Measurements from ENCODE around the gene OR2A25. TPM values are rescaled to one million over a fixed set of nuclear protein-coding genes. Genes with fewer than 3 reads are reported as not detected.
A peak's percentile ranks its signal among the peaks of the same experiment; 100 is the strongest.

OR2A25 gene
- polyA plus RNA-seq, 1 donor from 2014 or later = not detected

DNA sequence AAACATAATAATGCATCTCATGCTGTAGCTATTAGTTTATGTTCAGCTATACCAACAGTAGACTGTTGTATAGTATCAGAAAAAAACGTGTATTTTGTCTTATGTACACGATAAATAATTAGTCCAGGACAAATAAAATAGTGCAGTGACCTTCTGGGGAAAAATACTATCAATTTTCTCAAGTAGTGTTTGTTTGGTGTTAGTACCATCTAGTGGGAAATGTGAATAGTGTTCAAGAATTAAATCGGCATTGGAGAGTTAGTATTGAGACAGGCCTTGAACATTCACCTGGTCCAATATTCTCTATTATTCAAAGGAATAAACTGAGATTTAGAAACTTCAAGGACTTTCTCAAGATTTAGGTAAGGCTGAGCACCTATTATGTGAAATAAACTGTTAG lies 42.5 kb upstream of the OR2A25 start:
- Histone ChIP-seq H3K4me3 (ENCODE audit: low read length) (no peak overlapping the region), H2AFZ (ENCODE audit: low read depth, low read length) (no peak overlapping the region), H3K9me2 (ENCODE audit: insufficient read depth, low read length) (no peaks in the 10 kb centered on the region), H4K20me1 (ENCODE audit: insufficient read depth) (no peaks in the 10 kb centered on the region), H3K79me2 (replicated peaks; ENCODE audit: insufficient read depth, low read length) (no peaks in the 10 kb centered on the region), H3K27me3 (ENCODE audit: insufficient read depth, low read depth, low read length) (no peaks in the 10 kb centered on the region), H3K4me2 (ENCODE audit: low read length) (no peak overlapping the region), H3K36me3 (ENCODE audit: insufficient read depth, low read length) (no peaks in the 10 kb centered on the region), H3F3A (ENCODE audit: insufficient read depth, low read length, poor library complexity, severe bottlenecking) (no peaks in the 10 kb centered on the region), H3K27ac (ENCODE audit: low read length) (no peak overlapping the region), H3K9ac (ENCODE audit: low read length) (no peak overlapping the region), H3K9me3 (ENCODE audit: low read length) (no peaks in the 10 kb centered on the region)
- no peak for TF ChIP-seq EP300 (conservative IDR thresholded peaks at IDR 0.05; ENCODE audit: poor library complexity, severe bottlenecking)
- TF ChIP-seq RAD21 (conservative IDR thresholded peaks at IDR 0.05) = peak; percentile 90
- TF ChIP-seq SMC3 (conservative IDR thresholded peaks at IDR 0.05; ENCODE audit: poor library complexity) = peak; percentile 85
- TF ChIP-seq, protein P1, sequence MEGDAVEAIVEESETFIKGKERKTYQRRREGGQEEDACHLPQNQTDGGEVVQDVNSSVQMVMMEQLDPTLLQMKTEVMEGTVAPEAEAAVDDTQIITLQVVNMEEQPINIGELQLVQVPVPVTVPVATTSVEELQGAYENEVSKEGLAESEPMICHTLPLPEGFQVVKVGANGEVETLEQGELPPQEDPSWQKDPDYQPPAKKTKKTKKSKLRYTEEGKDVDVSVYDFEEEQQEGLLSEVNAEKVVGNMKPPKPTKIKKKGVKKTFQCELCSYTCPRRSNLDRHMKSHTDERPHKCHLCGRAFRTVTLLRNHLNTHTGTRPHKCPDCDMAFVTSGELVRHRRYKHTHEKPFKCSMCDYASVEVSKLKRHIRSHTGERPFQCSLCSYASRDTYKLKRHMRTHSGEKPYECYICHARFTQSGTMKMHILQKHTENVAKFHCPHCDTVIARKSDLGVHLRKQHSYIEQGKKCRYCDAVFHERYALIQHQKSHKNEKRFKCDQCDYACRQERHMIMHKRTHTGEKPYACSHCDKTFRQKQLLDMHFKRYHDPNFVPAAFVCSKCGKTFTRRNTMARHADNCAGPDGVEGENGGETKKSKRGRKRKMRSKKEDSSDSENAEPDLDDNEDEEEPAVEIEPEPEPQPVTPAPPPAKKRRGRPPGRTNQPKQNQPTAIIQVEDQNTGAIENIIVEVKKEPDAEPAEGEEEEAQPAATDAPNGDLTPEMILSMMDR (IDR thresholded peaks at IDR 0.05; ENCODE audit: poor library complexity, severe bottlenecking) = peak; percentile 83
- no peak for TF ChIP-seq EZH2 (IDR thresholded peaks at IDR 0.05; ENCODE audit: borderline replicate concordance, insufficient read depth, low read length, poor library complexity, severe bottlenecking)

DNA sequence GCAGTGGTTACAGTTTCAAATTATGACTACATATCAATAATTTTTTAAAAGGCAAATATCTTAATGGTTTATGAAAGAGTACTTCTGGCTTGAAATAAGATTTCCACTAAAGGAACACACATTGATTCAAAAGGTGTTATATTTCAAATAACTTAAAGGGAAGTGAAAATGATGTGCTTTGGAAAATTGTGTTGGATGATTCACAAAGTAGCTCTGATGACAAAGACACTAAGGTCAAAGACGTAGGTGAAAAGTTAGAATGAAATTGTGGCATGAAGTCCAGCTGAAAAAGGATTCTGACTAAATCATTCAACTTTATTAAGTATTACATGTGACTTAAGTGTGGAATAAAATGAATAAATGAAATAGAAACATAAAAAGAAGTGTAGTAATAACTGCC lies 41.6 kb upstream of the OR2A25 start:
- TF ChIP-seq TAF1 (IDR thresholded peaks at IDR 0.05; ENCODE audit: low read depth) = no peak
- no peak for TF ChIP-seq POLR2AphosphoS5 (IDR thresholded peaks at IDR 0.05)
- TF ChIP-seq, protein P1 (IDR thresholded peaks at IDR 0.05; ENCODE audit: poor library complexity, severe bottlenecking) = no peak
- TF ChIP-seq EP300 (conservative IDR thresholded peaks at IDR 0.05; ENCODE audit: poor library complexity, severe bottlenecking) = no peak
- no peak for TF ChIP-seq SMC3 (conservative IDR thresholded peaks at IDR 0.05; ENCODE audit: poor library complexity)
- no peak for TF ChIP-seq RAD21 (conservative IDR thresholded peaks at IDR 0.05)
- TF ChIP-seq MXI1 (conservative IDR thresholded peaks at IDR 0.05; ENCODE audit: poor library complexity, severe bottlenecking) = no peak
- TF ChIP-seq, protein P2, sequence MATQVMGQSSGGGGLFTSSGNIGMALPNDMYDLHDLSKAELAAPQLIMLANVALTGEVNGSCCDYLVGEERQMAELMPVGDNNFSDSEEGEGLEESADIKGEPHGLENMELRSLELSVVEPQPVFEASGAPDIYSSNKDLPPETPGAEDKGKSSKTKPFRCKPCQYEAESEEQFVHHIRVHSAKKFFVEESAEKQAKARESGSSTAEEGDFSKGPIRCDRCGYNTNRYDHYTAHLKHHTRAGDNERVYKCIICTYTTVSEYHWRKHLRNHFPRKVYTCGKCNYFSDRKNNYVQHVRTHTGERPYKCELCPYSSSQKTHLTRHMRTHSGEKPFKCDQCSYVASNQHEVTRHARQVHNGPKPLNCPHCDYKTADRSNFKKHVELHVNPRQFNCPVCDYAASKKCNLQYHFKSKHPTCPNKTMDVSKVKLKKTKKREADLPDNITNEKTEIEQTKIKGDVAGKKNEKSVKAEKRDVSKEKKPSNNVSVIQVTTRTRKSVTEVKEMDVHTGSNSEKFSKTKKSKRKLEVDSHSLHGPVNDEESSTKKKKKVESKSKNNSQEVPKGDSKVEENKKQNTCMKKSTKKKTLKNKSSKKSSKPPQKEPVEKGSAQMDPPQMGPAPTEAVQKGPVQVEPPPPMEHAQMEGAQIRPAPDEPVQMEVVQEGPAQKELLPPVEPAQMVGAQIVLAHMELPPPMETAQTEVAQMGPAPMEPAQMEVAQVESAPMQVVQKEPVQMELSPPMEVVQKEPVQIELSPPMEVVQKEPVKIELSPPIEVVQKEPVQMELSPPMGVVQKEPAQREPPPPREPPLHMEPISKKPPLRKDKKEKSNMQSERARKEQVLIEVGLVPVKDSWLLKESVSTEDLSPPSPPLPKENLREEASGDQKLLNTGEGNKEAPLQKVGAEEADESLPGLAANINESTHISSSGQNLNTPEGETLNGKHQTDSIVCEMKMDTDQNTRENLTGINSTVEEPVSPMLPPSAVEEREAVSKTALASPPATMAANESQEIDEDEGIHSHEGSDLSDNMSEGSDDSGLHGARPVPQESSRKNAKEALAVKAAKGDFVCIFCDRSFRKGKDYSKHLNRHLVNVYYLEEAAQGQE (IDR thresholded peaks at IDR 0.05; ENCODE audit: borderline replicate concordance) = no peak
- no peak for TF ChIP-seq EZH2 (IDR thresholded peaks at IDR 0.05; ENCODE audit: borderline replicate concordance, insufficient read depth, low read length, poor library complexity, severe bottlenecking)
- H3K27ac ChIP-seq (ENCODE audit: low read length) = no peak overlapping the region
- H3K4me3 ChIP-seq (ENCODE audit: low read length) = no peak overlapping the region
- H3K9me3 ChIP-seq (ENCODE audit: low read length) = no peaks in the 10 kb centered on the region
- no peaks in the 10 kb centered on the region for H3K79me2 ChIP-seq (replicated peaks; ENCODE audit: insufficient read depth, low read length)
- no peaks in the 10 kb centered on the region for H4K20me1 ChIP-seq (ENCODE audit: insufficient read depth)
- H2AFZ ChIP-seq (ENCODE audit: low read depth, low read length) = no peak overlapping the region
- no peaks in the 10 kb centered on the region for H3K27me3 ChIP-seq (ENCODE audit: insufficient read depth, low read depth, low read length)
- no peaks in the 10 kb centered on the region for H3F3A ChIP-seq (ENCODE audit: insufficient read depth, low read length, poor library complexity, severe bottlenecking)
- no peak overlapping the region for H3K9ac ChIP-seq (ENCODE audit: low read length)
- no peak overlapping the region for H3K4me2 ChIP-seq (ENCODE audit: low read length)
- H3K36me3 ChIP-seq (ENCODE audit: insufficient read depth, low read length) = no peaks in the 10 kb centered on the region
- H3K9me2 ChIP-seq (ENCODE audit: insufficient read depth, low read length) = no peaks in the 10 kb centered on the region

Measured in neural cell (in vitro differentiated cells).